Mesenteric fat pad (tissue), 1 donor: ENCODE results near the gene TAF3. TPM values are rescaled to one million over a fixed set of nuclear protein-coding genes. Genes with fewer than 3 reads are reported as not detected.

Experiments
- DNase-seq: peaks from one replicate; pipeline ENCODE4 v3.0.0-alpha.2; 2020; ENCODE audit warnings: low spot score
- total RNA-seq: library from RNA; stranded (reverse); fragmentation: NEBNext Ultra II Directional; extraction: Animal tissue kit (Norgen Biotek cat#: 25700); gene quantifications from one replicate; pipeline ENCODE4 v1.2.1, GENCODE V29; 2021
- donor health status: DM: yes; HTN: yes; CAD: no.

The TAF3 gene
- total RNA-seq, 1 donor from 2014 or later, result 8.3 TPM

DNA sequence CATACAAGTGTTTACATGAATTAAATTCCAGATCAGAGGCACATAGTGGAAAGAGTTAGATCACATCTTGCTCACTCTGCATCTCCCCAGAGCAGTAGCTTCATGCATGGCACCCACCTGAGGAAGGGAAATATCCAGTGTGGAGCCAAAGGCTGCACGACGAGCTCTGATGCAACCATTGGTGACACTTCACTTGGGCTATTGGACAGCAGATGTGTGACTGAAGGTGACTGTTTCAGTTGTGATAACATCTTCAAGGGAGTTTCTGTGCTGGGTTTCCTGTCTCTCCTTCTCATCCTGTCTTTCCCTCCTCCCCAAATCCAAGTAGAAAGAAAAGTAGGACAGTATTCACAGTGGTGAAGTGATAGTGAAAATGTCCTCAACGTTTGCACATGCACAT lies 115.0 kb downstream of the TAF3 start:
- no peak for DNase-seq

DNA sequence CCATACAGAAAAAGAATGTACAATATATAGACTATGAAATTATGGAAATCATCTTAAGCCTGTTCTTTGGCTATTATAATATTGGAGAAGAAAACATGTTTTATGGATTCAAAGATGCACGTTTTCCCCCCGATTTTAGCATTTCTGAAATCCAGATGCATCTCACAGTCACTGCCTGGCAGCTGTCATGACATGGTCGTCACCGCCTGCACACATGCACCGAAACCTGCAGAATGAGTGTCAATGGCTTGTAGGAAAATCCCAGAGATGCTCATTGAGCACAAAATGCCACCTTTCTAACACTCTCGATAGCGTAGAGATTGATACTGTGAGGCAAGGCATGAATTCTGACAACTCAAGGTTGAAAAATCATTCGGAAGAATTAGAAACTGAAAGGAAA lies 115.5 kb downstream of the TAF3 start:
- DNase-seq, result no peak

DNA sequence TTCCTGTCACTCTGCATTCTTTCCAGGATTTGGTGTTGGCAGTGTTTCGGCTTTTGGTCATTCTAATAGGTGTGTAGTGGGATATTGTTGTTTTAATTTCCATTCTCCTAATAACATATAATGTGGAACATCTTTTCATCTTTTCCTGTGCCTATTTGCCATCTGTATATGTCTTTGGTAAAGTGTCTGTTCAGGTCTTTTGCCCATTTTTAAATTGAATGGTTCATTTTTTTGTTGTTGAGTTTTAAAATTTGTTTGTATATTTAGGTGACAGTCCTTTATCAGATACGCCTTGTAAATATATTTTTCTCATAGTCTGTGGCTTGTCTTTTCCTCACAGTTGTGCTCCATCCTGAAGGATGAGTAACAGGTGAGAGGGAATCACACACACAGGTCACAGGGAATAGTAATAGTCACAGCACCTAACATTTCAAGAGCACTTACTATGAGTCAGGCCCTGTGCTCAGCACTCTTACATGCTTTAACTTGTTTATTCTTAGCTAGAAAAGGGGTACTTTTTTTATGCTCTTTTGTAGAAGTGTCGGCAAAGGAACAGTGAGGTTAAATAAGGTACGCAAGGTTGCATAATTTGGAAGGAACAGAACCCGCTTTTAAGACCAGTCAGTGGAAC lies 119.1 kb downstream of the TAF3 start:
- no peak for DNase-seq

DNA sequence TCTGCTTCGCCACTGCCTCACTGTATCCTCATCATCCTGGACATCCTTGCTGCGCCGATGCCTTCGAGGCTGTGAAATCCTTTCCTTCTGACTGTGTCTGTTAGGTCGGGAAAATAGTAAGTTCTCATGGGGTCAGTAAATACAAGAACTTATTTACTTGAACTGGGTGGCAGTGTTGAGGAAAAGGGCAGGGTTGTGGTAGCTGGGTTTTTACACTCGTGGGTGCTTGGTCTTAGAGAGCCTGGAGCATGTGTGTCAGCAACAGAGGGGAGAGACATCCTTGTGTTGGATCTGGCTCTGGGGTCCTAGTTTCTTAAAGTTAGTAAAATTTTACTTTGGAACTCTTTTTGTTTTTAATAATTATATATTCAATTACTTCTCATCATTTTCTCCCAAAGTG lies 123.3 kb downstream of the TAF3 start:
- DNase-seq, result no peak

DNA sequence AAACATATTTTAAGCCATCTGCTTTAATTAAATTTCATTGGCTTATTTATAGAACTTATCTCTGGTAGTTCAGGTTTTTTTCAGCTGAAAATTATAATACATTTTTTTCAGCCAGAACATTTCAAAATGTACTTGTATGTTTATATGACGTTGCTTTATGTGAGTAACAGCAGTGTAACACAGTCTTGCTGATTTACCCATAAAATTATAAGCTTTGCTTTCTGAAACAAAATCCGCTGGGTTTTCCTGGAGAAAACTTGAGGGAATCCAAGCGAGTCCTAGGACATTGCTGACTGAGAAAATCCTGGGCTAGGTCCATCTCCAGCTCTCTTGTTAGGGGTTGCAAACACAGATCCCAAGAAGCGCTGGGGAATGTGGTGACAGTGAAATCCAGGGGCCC lies 124.0 kb downstream of the TAF3 start:
- no peak for DNase-seq

DNA sequence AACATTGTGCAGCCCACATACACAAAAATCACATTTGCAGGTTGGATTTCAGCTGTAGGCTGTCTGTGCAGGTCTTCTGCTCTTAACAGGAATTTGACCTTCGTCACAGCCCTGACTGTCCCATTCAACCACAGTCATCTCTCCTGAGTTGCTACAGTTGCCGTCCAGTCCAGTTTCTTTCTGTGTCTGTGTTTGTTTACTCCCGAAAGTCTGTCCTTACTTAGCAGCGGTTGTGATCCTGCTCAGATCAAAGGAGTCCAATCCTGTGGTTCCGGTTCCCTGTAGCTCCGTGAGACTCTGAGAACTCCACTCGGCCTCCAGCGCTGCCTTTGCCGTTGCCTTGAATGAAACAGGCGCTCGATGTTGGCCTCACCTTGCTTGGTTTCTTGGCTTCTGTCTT lies 124.6 kb downstream of the TAF3 start:
- no peak for DNase-seq

DNA sequence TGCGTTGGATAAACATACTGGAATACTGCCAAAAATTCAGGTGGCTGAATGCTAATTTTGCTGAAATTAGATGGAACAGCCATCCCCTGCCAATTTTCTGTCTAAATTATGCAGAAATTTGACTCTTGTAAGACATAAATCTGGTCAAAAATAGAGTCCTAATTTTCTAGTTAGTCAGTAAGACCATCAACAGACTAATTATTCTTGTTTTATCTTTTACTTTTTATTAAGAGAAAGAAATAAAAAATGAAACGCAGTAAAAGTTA lies 125.8 kb downstream of the TAF3 start:
- no peak for DNase-seq

DNA sequence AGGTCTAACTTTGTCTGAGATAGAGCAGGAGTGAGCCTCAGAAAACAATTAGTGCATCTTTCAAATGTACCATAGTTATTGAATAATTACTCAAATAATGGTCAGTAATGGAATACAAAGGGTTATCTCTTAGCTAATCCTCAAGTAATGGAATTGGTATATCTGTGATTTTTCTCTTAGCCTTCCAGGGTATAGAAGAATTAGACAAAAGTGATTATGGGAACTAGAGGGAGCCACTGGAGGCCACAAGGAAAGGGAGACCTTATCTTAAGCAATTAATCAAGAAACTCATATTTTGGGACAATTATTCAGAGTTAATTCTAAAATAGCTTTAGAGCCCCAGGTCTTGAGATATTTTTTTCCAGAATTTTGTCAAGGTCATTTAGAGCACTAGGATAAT lies 126.2 kb downstream of the TAF3 start:
- no peak for DNase-seq

DNA sequence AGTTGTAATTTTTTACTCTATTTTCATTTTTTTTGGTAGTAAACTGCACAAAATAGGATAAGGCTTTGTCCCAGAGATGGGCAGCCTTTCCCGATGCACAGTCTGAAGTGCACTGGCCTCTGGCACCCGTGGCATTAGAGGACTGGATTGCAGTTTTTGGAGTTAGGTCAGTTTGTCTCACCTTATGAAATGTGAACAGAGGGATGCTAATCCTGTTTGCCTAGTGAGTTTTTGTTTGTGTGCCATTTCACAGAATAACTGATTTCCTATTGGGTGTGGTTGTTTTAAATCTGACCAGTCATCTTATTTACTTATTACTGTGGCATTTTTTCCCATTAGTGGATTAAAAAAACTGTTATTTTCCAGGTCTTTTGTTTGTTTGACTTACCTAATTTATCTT lies 126.7 kb downstream of the TAF3 start:
- no peak for DNase-seq

DNA sequence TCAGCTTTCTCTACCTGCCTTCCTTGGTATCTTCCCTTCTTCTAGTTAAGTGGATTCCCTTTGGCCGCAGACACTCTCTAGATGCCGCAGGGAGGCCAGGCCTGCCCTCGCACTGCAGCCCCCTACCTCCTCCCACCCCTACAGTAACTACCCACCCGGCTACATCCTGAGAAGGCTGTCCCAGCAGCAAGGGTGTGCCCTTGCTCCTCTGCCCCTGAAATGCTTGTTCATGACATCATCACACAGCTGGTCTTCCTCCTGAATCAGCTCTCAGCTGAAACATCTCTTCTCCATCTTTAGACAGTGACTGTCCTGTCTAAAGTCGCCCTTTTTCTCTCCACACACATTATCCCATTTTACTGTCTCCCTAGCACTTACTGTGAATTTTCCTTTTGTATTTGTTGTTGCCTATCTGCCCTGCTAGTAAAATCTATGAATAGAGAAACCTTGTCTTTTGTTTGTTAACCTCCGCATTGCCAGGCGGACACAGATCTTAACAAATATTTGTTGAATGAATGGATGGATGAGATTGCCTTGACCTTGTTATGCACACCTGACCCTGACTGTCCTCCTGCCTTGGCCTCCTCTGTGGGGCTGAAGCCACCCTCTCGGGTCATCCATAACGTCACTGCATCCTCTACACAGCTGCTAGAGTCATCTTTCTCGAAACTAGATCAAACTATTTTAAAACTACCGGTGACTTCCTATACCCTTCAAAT lies 127.3 kb downstream of the TAF3 start:
- no peak for DNase-seq

DNA sequence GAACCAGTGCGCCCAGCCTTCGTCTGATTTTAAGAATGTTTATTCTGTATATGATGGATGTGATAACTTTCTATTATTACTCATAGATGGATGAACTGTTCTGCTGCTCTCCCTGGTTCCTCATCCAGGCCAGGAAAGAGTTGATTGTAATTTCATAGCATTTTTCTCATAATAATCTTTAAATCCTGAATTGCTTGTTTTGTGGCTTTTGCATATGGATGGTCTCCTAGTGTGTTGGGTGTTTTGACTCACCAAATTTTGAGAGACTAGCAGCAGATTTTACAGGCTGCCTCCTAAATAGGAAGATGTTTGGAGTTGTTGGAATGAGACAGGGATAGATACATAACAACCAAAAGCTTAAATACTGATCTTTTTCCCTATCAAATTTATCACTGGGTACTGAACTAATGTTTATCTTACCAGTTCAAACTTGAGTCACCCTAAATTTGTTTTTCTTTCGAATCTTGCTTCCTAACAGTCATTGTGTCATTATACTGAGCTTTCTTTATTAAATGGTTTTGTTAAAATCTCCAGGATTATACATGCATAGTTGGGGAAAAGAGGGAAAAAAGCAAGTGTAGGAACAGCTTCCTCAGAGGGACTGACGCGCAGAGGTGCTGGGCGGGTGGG lies 130.2 kb downstream of the TAF3 start:
- DNase-seq, result no peak

DNA sequence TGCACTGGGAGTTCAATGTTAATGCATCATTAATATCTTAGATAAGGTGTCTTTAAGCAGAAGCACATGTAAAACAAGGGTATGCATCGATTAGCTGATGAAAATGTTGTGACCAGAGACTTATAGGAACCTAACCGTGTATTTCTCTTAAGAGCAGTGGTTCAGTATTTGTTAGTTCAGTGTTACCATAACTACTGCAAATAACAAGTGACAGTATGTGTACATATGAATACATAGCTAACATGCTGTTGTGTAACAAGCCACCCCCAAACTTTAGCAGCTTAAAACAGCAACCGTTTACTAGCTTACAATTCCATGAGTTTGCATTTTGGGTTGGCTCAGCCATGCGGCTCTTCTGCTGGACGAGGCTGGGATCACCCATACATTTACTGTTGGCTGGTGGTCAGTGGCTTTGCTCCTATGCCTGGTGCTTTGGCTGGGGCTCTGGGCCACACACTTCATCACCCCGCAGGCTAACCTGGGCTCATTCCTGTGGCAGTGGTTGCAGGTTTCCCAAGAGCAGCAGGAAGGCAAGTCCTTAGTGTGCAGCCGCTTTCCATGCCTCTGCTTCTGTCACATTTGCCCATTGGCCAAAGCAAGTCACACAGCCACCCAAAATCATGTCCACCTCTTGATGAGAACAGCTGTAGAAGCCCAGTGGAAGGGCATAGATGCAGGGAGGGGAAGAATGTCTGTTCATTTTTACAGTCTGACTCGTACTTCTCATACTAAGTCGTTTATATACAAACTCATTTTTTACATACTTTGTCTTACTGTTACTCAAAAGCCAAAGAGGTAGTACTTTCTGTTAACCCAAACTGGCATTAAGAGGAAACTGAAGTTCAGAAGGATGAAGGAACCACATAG lies 132.9 kb downstream of the TAF3 start:
- DNase-seq, result no peak

DNA sequence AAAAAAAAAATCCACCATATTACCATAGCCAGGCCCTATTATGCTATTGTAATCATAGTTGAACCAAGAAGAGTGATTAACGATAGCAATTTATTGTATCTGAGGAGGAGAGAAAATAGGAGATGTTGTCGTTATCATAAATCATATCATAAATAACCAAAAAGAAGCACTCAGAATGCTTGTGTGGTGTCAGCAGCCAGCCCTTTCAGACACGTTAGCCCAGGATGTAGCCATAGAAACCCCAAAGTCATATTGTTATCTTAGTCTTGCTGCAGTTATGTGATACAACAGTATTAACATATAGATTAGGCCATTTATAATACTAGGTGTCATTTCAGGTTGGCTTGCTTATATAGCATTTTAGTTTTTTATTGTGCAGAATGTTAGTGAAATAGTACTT lies 134.0 kb downstream of the TAF3 start:
- DNase-seq, result no peak

DNA sequence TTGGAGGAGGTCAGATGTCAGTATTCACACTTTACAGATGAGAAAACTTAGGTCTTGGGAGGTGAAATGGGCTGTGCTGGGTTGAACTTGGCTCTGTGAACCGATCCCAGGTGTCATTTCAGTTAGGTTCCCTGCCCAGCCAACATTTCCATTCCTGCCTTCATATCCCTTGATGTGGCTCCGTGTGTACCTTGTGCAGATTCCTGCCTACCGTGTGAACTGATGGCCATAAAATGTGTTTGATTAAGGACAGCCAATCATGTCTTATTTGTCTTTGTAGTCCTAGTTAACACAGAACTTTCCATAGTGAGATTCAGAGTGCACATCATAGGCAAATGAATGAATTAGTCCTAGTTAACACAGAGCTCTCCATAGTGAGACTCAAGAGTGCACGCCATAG lies 135.1 kb downstream of the TAF3 start:
- no peak for DNase-seq

DNA sequence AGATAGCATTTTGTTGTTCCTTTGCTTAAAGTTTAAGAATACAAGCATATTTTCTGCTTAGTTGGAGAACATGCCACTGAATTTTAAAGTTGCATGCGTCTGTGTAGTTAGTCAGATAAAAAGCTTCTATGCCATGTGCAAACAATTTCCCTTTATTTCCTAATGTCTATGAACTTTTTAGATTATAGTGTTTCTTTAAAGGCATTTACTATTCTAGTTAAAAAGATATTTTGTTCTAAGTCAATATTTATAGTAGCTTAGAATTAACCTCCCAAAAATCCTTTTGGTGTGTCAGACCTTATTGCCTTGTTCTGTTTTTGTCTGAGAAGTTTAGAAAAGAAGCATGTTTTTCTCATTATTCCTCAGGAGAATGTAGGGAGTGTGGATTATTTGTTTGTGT lies 137.1 kb downstream of the TAF3 start:
- no peak for DNase-seq

DNA sequence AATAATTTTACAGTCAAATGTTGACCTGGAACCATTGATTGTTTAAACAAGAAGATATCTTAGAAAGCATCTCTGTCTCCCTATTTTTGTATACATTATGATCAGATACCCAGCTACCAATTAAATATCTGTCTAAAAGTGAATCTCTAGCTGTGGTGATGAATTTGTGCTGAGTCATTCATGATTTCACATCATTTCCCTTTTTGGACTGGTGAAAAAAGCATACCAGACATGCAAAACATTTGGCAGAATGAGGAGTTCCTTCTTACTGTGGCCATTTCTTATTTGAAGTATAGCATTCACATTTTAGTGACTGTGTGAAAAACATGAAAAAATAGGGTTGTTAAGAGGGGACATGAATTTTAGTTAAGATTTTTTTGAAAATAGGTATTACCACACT lies 138.2 kb downstream of the TAF3 start:
- DNase-seq, result no peak

DNA sequence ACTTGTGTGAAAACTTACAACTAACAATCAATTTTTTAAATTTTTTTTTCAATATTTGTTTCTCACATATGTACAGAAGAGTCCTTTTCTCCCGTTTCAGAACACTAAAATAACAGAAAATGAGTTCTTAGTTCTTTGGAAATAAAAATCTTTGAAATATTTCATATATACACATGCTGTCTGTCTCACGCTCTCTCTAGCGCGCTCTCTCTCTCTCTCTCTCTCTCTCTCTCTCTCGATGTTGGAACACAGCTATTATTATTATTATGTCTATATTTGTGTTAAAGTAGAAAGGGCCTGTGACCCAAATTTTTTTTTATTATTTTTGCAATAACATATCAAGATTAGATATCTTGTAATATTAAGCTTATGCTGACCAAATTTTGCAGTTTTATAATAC lies 139.3 kb downstream of the TAF3 start:
- DNase-seq, result no peak

DNA sequence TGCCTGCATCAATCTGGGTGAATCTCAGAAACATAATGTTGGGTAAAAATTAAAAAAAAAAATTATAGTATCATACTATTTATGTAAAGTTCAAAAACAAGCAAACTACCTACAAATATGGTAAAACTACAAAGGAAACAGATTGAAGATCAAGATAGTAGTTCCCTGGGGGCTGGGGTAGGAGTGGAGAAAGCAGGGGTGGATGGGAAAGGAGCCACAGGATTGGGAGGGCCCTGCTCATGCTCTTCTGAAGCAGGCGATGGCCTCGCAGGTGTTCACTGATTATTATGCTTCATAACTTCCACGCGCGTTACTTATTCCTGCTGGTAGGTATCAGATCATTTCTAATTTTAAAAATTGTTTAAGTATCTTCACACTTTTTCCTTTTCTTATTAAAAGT lies 140.1 kb downstream of the TAF3 start:
- no peak for DNase-seq

DNA sequence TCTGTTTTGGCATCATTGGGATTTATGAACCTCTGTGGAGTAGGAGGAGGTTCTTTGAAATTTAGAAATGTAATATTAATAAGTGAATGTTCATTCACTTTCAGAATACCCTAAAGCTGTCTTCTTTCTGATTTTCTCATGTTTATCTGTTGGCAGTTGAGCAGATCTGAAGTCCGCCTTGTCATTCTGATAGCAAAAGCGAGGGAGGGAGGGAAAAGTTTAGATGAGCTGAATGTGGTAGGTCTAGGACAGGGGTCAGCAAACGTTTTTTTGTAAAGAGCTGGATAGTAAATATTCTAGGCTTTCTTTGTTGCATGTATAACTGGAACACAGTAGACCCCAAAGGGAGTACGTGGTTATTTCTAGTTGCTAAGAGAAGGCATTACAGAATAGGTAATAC lies 141.8 kb downstream of the TAF3 start:
- DNase-seq, result no peak

DNA sequence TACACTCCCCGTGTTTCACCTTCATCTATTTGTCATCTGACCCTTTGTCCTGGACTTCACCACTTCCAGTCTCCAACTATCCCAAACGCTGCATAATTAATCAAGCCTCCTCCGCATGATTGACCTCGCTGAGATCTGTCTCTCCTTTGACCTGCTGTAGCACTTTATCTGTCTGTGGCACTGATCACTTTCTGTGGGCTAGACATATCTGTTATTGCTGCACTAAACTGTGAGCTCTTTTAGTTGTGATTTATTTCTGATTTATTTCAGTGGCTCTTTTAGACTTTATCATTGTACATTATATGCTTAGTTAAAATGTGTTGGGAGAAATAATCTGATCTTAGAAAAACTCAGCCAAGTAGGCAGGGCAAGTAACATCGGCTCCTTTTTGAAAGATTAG lies 144.3 kb downstream of the TAF3 start:
- DNase-seq, result no peak

DNA sequence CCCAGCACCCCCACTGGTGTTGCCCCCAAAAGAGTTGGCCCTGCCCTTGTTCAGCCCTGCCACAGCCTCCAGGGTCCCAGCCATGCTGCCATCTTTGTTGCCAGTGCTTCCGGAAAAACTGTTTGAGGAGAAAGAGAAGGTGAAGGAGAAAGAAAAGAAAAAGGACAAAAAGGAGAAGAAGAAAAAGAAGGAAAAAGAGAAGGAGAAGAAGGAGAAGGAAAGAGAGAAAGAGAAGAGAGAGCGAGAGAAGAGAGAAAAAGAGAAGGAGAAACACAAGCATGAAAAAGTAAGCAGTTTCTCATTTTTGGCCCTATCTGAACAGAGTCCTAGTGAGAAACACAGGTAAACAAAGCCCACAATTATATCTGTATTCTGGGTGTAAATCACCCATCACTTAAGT lies 147.2 kb downstream of the TAF3 start:
- DNase-seq, result no peak

DNA sequence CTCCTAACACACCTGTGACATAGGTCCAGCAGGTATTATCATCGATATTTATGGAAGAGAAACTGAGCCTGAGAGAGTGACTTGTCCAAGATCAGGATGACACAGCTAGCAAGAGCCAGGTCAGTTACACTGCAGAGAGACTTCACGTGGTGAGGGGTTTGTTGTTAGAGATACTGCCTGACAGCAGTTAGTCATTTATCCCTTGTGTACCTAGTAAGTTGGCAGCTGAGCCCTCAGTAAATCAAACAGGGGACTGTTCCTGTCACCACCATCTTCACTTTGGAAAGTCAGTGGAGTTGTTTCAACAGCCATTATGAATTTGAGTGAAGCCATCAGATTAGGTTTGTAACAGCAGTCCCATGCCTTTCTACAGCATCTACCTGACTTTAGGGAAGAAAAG lies 148.7 kb downstream of the TAF3 start:
- no peak for DNase-seq
